GM21528 (cell line): ENCODE measurements around the gene SOCS3.
A peak's percentile ranks its signal among the peaks of the same experiment; 100 is the strongest.

Experiments
- ATAC-seq: cut with Tn5 transposase; IDR thresholded peaks from one replicate; pipeline ENCODE4 v1.9.1; 2021; ENCODE audit warnings: mild to moderate bottlenecking, moderate library complexity; ENCODE audit not compliant: unreplicated experiment, low FRiP score

The SOCS3 gene, protein sequence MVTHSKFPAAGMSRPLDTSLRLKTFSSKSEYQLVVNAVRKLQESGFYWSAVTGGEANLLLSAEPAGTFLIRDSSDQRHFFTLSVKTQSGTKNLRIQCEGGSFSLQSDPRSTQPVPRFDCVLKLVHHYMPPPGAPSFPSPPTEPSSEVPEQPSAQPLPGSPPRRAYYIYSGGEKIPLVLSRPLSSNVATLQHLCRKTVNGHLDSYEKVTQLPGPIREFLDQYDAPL

DNA sequence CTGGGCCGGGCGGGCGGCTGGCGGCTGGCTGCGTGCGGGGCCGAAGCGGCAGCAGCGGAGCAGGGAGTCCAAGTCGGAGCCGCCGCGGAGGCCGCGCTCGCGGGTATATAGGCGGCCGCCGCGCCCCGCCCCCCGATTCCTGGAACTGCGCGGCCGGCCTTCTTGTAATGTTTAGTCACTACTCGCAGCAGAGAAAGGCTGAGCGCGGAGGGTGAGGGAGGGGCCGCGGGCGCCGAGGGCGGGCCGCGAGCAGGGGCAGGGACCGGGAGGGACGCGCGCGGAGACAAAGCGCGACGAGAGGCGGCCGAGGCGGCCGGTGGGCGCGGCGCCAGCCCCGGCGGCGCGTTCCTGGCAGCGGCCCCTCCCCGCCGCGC is at the start of gene SOCS3:
Gene SOCS3, minus strand, starts transcription at position 81 of the 374 bp plus-strand sequence. CDS start 982 bp downstream, outside the sequence.
- ATAC-seq = peak; percentile 37

DNA sequence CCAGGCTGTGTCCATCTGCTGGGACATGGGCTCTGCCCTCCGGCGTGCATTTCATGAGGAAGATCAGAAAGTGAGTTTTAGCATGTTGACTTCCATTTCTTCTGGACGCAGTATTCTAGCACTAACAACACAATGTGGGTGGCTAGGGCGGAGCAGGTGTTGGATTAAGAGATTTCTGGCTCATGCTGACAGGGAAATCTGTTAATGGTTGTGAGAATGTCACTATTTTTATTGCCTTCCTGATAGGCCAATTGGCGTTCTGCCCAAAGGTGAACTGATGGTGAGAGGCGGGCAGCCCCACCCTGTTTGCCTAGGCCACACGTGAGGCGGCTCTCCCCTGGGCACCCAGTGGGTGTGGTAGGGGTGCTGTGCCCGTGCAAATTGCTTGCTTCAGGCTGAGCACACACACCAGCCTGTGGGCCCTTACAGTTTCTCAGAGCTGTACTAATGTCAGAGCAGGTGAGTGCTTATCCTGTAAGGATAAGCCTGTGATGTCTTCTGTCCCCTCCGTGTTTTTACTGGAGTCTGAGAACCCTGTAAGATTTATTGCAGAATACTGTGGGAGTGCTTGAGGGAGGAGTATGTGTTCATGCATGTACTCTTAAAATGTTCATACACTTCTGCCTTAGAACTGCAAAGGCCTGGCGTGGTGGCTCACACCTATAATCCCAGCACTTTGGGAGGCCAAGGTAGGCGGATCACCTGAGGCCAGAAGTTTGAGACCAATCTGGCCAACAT is 49.5 kb upstream of the SOCS3 start:
- ATAC-seq = no peak

DNA sequence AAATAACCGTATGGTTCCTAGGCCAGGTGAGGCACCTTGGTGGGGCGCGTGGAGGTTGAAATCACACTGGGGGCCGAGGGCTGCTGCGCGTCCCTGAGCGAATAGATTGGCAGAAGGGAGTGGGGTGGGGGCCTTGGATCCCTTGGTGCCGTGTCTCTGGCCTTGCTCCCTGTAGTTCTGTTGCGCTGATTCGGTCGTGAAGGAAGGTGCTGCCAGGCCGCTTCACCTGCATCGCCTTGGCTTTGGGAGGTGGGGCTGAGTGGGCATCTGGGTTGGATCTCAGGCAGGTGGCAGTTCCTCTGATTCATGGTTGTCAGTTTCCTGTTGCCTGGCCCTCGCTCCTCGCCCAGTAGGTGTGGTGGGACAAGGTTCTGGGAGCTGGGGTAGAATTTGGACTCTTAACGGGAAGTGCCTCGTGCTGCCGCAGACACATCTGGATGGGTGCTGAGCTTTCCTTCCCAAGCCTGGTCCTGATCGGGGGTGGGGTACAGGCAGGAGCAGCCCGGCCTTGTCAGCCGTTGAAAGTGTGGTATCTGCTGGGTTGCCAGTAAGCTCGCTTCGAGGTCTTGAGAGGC is 48.7 kb upstream of the SOCS3 start:
- no peak for ATAC-seq

DNA sequence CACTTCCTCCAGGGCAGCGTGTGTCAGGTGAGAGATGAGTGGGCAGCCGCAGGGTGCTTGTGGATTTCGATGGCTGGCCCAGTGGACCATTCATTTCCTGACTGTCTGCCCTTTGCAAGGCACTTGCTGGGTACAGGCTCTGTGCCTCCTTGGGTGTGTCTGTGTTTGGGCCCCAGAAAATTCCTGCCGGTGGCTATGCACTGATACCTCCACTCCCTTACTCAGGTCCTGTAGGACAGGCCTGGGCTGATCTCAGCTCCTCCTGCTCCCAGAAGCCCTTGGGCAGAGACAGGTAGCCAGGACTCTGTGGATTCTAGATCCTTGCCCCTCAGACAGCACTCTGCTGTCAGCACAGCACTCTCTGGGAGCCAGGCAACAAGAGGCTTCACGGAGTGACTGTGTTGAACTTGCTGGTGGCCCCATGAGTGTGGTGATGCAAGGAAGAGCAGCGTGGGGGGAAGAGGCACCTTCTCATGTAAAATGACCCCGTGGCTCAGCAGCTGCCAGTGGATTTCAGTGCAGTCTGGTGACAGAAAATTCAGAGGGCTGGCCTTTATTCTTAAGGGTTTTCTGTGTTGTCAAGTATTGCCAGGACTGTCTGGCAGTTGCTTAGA is 47.6 kb upstream of the SOCS3 start:
- no peak for ATAC-seq

DNA sequence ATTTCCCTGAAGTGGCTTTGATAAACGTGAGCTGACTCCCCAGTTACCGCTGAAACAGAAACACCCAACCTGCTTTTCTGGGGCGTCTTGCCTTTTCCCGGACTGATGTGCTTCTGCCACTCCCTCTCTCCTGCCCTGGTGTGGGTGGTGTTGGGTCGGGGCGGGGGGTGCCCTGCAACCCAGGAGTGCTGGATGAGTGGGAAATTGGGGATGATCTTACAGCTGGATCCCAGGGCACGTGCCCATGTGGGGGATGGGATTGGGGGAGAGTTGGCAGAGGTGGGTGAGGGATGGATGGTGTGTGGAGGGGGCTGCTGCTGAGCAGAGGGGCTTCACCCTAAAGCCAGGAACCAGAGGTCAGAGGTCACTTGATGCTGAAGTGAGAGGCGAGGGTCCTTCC is 47.0 kb upstream of the SOCS3 start:
- no peak for ATAC-seq

DNA sequence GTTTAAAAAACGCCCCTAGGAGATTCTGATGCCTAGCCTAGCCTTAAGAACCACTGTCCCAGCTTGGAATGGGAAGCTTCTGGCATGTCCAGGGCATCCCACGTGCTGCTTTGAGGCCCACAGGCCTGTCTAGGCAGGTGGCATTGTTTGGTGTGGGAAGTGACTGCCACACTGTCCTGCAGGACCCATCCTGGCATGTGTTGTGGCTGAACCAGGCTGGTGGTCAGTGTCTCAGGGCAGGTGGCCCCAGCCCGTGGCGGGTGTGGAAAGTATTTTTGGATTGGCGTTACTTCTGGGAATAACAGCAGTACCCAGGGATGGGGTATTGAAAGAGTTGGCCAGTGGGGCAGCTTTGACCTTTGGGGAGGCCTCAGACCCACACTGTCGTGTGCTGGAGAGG is 46.5 kb upstream of the SOCS3 start:
- no peak for ATAC-seq

DNA sequence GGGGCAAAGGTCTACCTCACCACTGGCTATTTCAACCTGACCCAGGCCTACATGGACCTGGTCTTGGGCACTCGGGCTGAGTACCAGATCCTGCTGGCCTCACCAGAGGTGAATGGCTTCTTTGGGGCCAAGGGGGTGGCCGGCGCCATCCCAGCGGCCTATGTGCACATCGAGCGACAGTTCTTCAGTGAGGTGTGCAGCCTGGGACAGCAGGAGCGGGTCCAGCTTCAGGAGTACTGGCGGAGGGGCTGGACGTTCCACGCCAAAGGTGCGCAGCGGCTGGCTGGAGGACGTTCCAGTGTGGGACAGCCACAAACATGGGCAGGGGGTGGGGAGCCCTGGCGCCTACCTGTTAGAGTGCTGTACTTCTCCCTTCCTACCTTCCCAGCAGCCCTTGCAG is 43.9 kb upstream of the SOCS3 start:
- ATAC-seq = no peak

DNA sequence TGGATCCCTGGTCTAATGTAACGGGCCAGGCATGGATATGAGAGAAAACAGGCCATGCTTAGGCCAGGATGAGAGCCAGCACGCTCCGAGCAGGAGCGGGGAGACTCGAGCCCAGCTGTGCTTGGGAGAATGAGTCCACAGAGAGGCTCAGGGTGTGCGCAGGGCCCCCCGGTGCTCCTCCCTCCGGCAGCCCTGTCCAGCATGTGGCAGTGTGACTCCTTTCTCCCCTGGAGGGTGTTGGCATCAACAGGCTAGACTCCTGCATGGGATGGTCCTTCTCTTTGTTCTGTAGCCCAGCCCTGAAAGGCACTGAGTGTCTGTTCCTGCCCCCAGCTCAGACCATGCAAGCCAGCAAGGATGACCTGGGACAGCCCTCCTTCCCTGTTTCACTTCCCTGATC is 42.0 kb upstream of the SOCS3 start:
- ATAC-seq = no peak

DNA sequence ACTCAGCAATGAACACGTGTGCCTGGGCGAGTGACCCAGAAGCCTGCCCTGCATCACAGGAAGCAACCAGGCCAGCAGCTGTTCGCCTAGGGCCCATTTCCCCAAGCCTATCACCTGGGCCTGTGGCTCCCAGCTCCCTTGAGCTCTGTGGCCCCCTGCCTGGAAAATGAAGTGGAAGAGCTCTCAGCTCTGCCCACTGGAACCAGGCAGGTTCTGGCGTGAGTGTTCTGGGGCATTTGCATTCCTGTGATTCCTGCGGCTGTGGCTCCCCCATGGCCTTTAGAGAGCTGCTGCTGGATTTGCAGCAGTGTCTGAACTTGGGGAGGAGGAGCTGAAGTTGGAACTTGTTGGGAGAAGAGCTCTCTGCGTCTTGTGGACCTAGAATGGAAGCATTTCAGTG is 41.4 kb upstream of the SOCS3 start:
- no peak for ATAC-seq

DNA sequence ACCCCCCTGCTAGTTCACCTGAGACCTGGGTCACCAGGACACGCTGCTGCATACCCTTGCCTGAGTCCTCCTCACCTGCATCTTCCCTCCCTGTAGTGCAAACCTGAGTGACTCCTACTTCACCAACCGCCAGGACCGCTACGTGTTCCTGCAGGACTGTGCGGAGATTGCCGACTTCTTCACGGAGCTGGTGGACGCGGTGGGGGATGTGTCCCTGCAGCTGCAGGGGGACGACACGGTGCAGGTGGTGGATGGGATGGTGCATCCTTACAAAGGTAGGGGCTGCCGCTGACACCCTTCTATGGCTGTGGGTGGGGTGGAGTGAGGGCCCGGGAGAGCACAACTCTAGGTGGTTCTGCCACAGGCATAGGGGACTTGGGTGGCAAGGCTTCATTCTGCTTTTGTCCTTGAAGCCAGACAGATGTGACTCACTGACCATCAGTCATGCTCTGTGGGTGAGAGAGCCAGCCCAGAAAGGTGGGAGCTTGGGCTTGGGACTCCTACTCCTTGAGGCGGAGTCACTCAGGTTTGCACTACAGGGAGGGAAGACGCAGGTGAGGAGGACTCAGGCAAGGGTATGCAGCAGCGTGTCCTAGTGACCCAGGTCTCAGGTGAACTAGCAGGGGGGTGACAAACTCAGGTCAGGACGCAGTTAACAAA is 40.8 kb upstream of the SOCS3 start:
- no peak for ATAC-seq

DNA sequence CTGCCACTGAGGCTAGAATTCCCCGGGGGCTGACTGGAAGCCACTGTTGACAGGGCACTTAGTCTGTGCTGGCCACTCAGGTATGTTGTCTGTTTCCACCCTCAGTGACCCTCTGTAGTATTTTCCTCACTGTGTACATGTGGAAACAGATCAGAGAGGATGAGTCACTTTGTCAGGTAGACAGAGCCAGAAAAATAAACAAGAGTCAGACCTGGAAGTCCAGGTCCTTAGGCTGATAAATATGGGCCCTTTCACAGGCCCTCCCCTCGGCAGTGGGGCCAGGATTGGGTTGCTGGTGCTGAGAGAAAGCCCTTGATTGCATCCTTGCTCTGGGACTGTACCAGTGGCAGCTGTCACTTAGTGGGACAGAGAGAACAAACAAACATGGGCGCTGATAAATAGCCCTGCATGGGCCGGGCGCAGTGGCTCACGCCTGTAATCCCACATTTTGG is 39.8 kb upstream of the SOCS3 start:
- ATAC-seq = no peak

DNA sequence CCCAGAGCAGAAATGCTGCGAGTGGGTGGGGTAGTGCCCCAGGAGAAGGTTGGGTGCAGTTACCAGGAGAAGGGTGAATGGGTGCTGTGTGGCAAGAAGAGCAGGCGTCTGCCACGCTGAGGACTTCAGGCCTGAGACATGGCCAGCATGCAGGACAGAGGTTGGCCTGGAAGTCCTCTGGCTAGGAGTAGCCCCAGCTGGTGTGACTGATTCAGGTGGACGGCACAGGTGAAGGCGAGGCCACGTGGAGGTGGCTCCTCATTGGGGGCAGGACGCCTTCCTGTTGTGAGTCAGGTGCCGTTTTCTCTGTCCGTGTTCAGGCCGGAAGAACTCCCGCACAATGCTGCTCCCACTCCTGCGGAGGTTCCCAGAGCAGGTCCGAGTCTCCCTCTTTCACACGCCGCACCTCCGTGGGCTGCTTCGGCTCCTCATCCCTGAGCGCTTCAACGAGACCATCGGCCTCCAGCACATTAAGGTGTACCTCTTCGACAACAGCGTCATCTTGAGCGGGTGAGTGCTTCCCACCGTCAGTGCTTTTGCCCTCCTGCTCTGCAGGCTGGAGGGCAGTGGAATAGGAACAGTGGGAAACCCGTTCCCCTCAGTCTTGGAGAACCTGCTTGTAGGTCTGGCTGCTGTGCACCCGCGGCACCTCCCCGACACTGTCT is 39.3 kb upstream of the SOCS3 start:
- ATAC-seq = no peak

DNA sequence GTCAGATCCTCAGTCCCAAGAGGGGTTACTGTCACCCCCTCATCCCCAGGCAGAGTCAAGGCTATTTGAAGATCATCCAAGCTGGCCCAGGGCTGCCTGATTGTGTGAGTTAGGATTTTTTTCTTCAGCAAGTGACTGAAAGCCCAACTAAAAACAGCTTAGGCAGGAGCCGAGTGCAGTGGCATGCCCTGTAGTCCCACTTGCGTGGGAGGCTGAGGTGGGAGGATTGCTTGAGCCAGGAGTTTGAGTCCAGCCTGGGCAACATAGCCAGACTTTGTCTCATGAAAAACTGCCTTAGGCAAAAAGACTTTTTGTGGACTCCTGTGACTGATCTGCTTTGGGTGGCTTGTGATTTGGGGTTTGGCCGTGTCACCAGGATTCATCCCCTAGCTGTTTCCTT is 38.5 kb upstream of the SOCS3 start:
- ATAC-seq = no peak

DNA sequence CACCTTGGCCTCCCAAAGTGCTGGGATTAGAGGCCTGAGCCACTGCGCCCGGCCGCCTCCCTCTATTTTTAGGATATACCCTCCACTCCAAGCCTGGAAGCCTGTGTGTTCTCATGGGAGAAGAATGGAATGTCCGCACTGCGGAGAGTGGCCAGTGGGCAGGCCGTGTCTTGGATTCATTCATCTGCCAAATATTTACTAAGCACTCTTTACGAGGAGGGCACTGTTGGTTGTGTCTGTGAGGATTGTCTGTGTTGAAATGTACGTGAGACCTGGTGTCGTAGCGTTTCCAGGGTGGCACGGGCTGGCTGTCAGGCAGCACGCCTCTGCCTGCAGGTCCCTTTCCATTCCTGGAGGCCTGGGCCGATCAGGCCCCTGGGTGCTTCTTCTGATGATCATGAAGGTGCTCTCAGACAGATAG is 37.8 kb upstream of the SOCS3 start:
- ATAC-seq = no peak

DNA sequence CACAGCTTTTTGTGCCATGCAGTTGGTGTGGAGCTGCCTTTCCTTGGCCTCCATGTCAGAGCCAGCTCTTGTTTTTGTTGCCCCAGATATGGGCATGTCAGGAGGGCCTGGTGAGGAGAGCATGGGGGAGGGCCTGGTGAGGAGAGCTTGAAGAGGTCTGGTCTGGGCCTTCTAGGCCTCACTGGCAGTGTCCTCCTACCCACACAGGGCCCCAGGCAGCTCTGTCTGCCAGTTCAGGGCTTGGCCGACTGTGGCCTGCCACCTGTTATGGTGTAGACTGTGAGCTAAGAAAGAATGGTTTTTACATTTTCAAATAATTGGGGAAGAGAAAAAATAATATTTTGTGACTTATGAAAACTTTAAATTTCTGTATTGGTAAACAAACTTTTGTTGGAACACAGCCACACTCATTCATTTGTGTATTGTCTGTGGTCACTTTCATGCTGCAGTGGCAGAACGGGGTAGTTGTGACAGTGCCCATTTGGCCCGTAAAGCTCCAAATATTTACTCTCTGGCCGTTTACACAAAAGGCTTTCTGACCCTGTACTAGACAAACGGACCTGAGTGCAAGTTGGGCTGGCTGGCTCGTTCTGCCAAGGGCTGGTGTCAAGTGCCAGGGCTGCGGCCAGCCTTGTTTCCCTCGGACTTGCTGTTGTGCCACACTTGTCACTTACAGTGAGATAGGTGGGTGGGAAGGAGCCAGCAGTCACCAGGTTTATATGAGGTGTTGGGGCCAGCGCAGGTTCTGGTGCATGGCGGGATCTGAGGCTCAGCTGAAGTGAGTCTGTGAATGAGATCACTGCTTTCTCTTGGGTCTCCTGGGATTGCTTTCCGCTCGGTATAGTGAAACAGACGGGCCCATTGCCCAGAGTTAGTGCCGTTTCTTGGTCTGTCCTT is 36.8 kb upstream of the SOCS3 start:
- ATAC-seq = no peak

DNA sequence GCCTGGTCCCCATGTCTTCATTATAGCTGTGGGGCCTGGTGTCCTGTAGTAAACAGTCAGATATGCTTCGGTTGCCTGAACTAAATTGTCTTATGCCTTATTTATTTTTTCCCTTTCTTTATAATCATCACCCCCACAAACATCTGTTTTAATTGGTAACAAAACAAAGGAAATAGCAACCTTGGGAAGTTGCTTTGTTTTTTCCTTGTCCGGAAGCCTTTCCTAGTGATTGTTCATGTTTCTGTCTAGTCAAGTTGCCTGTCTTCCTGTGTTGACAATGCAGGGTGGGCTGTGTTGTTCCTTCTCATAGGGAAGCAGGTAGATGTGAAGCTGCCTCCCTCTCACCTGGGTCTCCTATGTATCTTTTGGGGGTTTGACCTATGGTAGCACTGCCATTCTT is 35.3 kb upstream of the SOCS3 start:
- no peak for ATAC-seq

DNA sequence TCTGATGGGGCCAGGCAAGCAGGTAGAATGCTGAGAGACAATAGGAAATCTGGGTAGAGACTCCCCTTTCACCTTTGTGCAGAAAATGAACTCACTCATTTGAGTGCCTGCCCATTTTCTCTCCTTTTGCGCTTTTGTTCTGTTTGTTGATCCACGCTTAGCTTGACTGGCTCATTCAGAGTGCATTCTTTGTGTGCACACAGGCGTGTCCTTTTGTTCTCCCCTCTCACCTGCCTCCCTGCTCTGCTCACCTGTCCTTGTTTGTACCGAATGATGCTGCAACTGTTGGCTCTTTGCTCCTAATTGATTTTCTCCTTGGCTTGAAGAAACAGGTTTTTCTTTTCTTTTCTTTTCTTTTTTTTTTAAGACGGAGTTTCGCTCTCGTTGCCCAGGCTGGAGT is 34.3 kb upstream of the SOCS3 start:
- no peak for ATAC-seq

DNA sequence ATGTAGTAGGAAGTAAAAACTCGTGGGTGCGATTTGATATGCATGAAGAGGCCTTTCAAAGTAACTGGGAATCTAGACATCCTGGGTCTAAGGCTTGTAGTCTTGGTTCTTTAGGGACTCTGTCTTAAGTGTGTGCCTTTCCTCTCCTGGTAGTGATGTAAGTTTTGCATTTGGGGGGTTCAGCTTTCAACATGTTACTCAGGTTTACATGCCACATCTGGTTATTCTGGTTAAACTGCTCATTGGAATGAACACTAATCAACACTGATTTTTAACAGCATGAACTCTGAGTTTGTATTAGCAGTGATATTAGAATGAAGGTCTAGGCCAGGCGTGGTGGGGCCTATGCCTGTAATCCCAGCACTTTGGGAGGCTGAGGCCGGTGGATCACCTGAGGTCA is 33.7 kb upstream of the SOCS3 start:
- ATAC-seq = no peak

DNA sequence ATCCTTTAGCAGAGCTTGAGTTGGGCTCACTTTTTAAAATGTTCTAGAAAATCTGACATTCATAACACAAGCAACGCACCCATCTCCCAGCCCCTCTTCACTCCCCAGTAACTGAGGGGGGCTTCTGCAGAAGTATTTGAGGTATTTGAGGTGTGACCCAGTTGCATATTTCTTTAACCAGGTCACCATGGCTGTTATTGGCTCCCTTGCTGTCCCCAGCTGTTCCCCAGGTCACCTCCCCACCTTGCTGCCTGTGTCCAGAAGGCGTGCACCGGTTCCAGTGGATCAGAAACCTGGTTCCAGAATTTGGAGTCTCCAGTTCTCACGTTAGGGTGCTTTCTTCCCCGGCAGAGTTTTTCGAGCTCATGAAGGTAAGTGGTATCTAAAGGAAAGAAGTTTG is 32.4 kb upstream of the SOCS3 start:
- no peak for ATAC-seq

DNA sequence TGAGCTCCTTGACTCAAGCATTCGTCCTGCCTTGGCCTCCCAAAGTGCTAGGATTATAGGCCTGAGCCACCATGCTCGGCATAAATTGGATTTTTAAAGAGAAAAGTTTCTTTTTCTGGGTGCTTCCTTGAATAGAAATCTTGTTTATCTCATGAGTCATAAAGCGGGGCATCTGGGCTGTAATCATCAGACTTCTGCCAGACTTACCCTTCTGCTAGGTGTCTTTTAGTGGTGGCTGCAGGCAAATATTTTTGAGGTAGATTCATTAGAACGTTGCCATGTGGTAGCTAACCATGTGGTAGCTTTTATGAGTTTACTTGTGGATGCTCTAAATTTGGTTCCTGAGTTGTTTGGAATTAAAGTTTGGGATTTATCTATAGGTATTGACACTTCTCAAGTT is 32.0 kb upstream of the SOCS3 start:
- no peak for ATAC-seq
